Lower lobe of right lung (tissue), 2 donors: ENCODE results near the gene NOS2. TPM values are rescaled to one million over a fixed set of nuclear protein-coding genes. Genes with fewer than 3 reads are reported as not detected.
A peak's percentile ranks its signal among the peaks of the same experiment; 100 is the strongest.
"Not testable (repeated sequence)": the region's sequence is repeated elsewhere in the genome, so short reads cannot be mapped to it uniquely, and the experiment has no call there.

Experiments used
- ATAC-seq, 2 donors: fragments of 200-7000 bp; cut with Tn5 transposase; one replicate each; pipeline ENCODE4 v1.9.1; 2020 to 2022; ENCODE audit warnings: mild to moderate bottlenecking in 2 of 2, moderate library complexity in 2 of 2
- DNase-seq: peaks from one replicate; pipeline ENCODE4 v3.0.0-alpha.2; 2020
- H3K27ac ChIP-seq: fragments of 200-600 bp; one replicate; pipeline ENCODE4 v1.8.0; 2022
- H3K27me3 ChIP-seq: fragments of 200-600 bp; one replicate; pipeline ENCODE4 v1.8.0; 2022; ENCODE audit warnings: low read depth
- H3K36me3 ChIP-seq: fragments of 200-600 bp; one replicate; pipeline ENCODE4 v1.8.0; 2022; ENCODE audit warnings: mild to moderate bottlenecking
- H3K4me1 ChIP-seq: fragments of 200-600 bp; one replicate; pipeline ENCODE4 v1.8.0; 2022
- H3K4me3 ChIP-seq: fragments of 200-600 bp; one replicate; pipeline ENCODE4 v1.8.0; 2022; ENCODE audit warnings: mild to moderate bottlenecking
- H3K9me3 ChIP-seq: fragments of 200-600 bp; one replicate; pipeline ENCODE4 v1.8.0; 2022
- CTCF ChIP-seq: fragments of 200-600 bp; IDR thresholded peaks from one replicate; pipeline ENCODE4 v1.8.0; 2022; ENCODE audit warnings: antibody characterized with exemption, mild to moderate bottlenecking
- intact Hi-C: fragments of 100-400 bp; cut with DNase I; formaldehyde crosslinking; loops from one replicate; pipeline ENCODE4 v1.11.0; 2022
- total RNA-seq: library from RNA; stranded (reverse); fragmentation: NEBNext Ultra II Directional; extraction: Animal tissue kit (Norgen Biotek cat#: 25700); gene quantifications from one replicate; pipeline ENCODE4 v1.2.1, GENCODE V29; 2021
- donor health status: DM: no; HTN: yes; CAD: no; lungs with severe emphysema.

The NOS2 gene
- total RNA-seq, 1 donor from 2014 or later, result 0.38 TPM

GRCh38 chr17:27760069-27760885 is 40.1 kb downstream of the NOS2 start:
- peak; percentile 92 for TF ChIP-seq CTCF
- intact Hi-C loops, result no loop called here
- H3K27ac ChIP-seq, result no peak overlapping the region
- H3K4me1 ChIP-seq, result no peaks in the 10 kb centered on the region
- H3K27me3 ChIP-seq, result no peaks in the 10 kb centered on the region
- H3K36me3 ChIP-seq, result no peaks in the 10 kb centered on the region
- peak; percentile 70 to 71 for ATAC-seq
- H3K4me3 ChIP-seq, result no peak overlapping the region
- peak; percentile 80 for DNase-seq
- H3K9me3 ChIP-seq, result no peaks in the 10 kb centered on the region

GRCh38 chr17:27759528-27759927 is 40.8 kb downstream of the NOS2 start:
- intact Hi-C loops, result loop anchor here (10.0 kb wide), 1 partner anchor 105 kb away; no protein-coding TSS in a partner anchor
- H3K27ac ChIP-seq, result no peak overlapping the region
- DNase-seq (no peak), ATAC-seq (no peak)
- no peaks in the 10 kb centered on the region for H3K4me1 ChIP-seq
- no peaks in the 10 kb centered on the region for H3K27me3 ChIP-seq
- H3K4me3 ChIP-seq, result no peak overlapping the region
- no peaks in the 10 kb centered on the region for H3K9me3 ChIP-seq
- no peaks in the 10 kb centered on the region for H3K36me3 ChIP-seq
- TF ChIP-seq CTCF, result no peak

DNA sequence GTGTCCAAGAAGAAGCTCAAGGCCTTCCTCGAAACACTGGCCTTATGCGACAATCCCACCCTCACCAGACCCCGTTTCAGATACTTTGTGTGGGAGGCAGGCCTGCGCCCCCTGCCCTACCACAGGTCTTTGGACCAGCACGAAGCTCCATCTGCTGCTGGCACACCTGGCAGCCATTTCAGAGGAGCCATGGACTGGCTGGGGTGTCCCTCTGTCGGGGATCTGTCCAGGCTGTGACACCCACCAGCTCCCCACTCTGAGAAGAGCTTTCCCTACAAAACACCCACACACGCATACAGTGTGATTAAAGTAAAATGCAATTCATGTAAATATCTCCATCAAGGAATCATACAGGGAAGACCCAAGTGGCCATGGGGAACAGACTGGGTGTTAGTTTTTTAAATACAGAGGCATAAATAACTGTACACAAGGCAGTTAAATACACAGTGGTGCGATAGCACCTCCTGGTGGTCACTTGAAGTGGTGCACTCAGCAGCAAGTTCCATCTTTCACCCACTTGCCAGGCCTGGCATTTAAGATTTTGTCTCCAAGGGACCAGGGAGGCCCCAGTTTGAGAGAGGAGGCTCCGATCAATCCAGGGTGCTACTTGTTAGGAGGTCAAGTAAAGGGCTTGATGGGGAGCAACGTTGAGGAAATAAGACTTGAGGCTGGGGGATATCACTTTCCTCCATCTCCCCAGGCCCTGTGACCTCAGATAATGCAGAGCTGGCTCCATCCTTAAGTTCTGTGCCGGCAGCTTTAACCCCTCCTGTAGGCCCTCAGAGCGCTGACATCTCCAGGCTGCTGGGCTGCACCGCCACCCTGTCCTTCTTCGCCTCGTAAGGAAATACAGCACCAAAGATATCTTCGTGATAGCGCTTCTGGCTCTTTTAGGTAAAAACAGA is 43.6 kb downstream of the NOS2 start:
- no peak for DNase-seq
- H3K27ac ChIP-seq, result no peak overlapping the region
- H3K9me3 ChIP-seq, result no peaks in the 10 kb centered on the region
- no peaks in the 10 kb centered on the region for H3K36me3 ChIP-seq
- ATAC-seq, result peak; percentile 42 to 48
- intact Hi-C loops, result loop anchor here (10.0 kb wide), 1 partner anchor 102 kb away; no protein-coding TSS in a partner anchor
- no peaks in the 10 kb centered on the region for H3K27me3 ChIP-seq
- H3K4me3 ChIP-seq, result no peak overlapping the region
- peak; percentile 90 for TF ChIP-seq CTCF
- H3K4me1 ChIP-seq, result no peaks in the 10 kb centered on the region

GRCh38 chr17:27755706-27756466 is 44.4 kb downstream of the NOS2 start:
- no peak for DNase-seq
- no peak for ATAC-seq
- Histone ChIP-seq H3K36me3 (no peaks in the 10 kb centered on the region), H3K27ac (no peak overlapping the region), H3K9me3 (no peaks in the 10 kb centered on the region), H3K27me3 (no peaks in the 10 kb centered on the region), H3K4me1 (no peaks in the 10 kb centered on the region), H3K4me3 (no peak overlapping the region)
- no peak for TF ChIP-seq CTCF
- intact Hi-C loops, result loop anchor here (10.0 kb wide), 1 partner anchor 101 kb away; no protein-coding TSS in a partner anchor

DNA sequence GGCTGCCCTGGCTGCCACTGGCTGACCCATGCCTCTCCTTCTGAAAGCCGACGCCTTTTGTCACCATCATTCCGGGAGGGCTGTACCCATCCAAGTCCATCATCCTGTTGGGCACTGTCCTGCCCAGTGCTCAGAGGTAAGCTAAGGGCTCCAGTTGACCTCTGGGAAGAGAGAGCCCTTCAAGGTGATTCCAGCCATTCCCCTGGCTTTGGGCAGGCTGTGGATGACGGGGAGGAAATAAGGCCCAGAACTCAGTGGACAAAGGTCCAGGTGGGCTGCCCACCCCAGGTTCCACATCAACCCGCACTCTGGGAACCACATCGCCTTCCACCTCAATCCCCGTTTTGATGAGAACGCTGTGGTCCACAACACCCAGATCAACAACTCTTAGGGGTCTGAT is 45.8 kb downstream of the NOS2 start:
- no peak for ATAC-seq
- no peak for TF ChIP-seq CTCF
- H3K27me3 ChIP-seq, result no peaks in the 10 kb centered on the region
- no peaks in the 10 kb centered on the region for H3K4me1 ChIP-seq
- H3K36me3 ChIP-seq, result no peaks in the 10 kb centered on the region
- no peak overlapping the region for H3K4me3 ChIP-seq
- no peaks in the 10 kb centered on the region for H3K9me3 ChIP-seq
- DNase-seq, result no peak
- no peak overlapping the region for H3K27ac ChIP-seq
- intact Hi-C loops, result loop anchor here (10.0 kb wide), 1 partner anchor 100 kb away; no protein-coding TSS in a partner anchor

DNA sequence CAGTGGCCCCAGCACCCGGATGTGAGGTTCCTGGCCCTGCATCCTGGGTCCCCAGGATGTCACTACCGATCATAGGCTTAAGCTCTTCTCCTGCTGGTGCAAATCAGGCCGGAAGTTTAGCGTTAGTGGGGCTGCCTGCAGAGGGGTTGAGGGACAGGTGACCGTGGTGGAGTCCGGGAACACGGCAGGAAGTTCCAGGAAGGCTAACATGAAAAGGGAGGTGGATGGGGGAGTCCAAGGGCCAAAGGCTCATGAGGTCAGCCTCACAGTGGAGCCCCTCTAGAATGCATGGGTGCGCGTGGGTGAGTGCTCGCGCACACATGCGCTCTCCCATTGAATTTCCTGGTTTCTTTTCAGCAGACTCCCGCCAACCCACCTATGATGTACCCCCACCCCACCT is 46.6 kb downstream of the NOS2 start:
- not testable (repeated sequence) for DNase-seq, H3K36me3 ChIP-seq, H3K27me3 ChIP-seq, H3K27ac ChIP-seq, H3K9me3 ChIP-seq, H3K4me1 ChIP-seq, ATAC-seq, H3K4me3 ChIP-seq
- intact Hi-C loops, result loop anchor here (10.0 kb wide), 1 partner anchor 99 kb away; no protein-coding TSS in a partner anchor

DNA sequence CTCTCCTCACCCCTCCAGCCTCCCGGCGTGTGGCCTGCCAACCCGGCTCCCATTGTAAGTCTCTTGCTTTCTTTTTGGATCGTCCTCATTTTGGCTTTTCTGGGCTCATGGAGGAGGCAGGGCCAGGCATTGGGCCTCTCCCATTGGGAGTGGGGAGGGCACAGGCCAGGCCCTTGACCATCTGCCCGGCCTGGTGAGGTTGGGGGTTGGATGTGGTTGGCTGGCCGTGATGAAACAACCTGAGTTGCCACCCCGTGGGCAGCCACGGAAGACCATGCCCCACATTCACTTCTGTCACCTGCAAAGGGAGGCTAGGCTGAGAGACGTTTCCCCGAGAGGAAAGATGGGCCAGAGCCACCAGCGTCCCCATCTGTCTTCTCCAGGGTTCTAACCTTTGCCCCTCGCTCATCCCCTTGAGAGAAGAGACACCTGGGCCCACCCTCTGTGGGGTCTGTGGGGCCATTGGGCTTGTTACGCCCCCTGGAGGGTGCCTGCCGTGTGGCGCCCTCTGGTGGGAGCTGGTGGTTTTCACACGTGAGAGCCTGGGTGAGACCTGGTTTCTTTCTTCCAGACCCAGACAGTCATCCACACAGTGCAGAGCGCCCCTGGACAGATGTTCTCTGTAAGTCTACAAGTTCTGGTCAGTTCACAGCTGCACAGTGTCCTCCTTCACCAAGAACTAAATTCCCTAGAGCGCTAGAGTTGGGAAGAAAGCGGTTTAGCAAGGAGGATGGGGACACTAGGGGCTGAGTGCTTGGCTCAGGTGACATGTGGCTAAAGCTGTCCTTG is 47.3 kb downstream of the NOS2 start:
- DNase-seq, H3K9me3 ChIP-seq, H3K27me3 ChIP-seq, H3K27ac ChIP-seq, H3K36me3 ChIP-seq, H3K4me3 ChIP-seq, H3K4me1 ChIP-seq: not testable (repeated sequence)
- intact Hi-C loops, result loop anchor here (10.0 kb wide), 1 partner anchor 98 kb away; no protein-coding TSS in a partner anchor
- ATAC-seq, result peak; percentile 54 to 55
